Measurements from ENCODE around the gene LMNTD2. TPM values are rescaled to one million over a fixed set of nuclear protein-coding genes. Genes with fewer than 3 reads are reported as not detected.
A peak's percentile ranks its signal among the peaks of the same experiment; 100 is the strongest.

LMNTD2 gene
- total RNA-seq, 1 donor, result 2.1 TPM

- Histone ChIP-seq H3K4me3 (ENCODE audit: low read length) (no peak overlapping the region), H3K9me3 (ENCODE audit: low read depth, low read length) (no peaks in the 10 kb centered on the region), H3K27me3 (ENCODE audit: insufficient read depth, low read length) (no peaks in the 10 kb centered on the region), H3K4me1 (ENCODE audit: insufficient read depth, low read length) (peaks cover 21% of the 10 kb centered on the region)
Observed at GRCh38 chr11:563812-564578, 3.5 kb upstream of the LMNTD2 start.

- no peaks in the 10 kb centered on the region for H3K9me3 ChIP-seq (ENCODE audit: low read depth, low read length)
- no peak overlapping the region for H3K4me3 ChIP-seq (ENCODE audit: low read length)
- peaks cover 19% of the 10 kb centered on the region for H3K4me1 ChIP-seq (ENCODE audit: insufficient read depth, low read length)
- H3K27me3 ChIP-seq (ENCODE audit: insufficient read depth, low read length), result no peaks in the 10 kb centered on the region
Observed at GRCh38 chr11:563066-563811, 2.7 kb upstream of the LMNTD2 start.

- Histone ChIP-seq H3K4me3 (ENCODE audit: low read length) (no peak overlapping the region), H3K4me1 (ENCODE audit: insufficient read depth, low read length) (peaks cover 19% of the 10 kb centered on the region), H3K27me3 (ENCODE audit: insufficient read depth, low read length) (peaks cover 2% of the 10 kb centered on the region), H3K9me3 (ENCODE audit: low read depth, low read length) (no peaks in the 10 kb centered on the region)
Observed at GRCh38 chr11:562046-562645, 1.6 kb upstream of the LMNTD2 start.

GRCh38 chr11:561148-562003, 838 bp upstream of the LMNTD2 start:
- Histone ChIP-seq H3K27me3 (ENCODE audit: insufficient read depth, low read length) (peaks cover 6% of the 10 kb centered on the region), H3K4me3 (ENCODE audit: low read length) (peak overlapping the region; percentile 73), H3K9me3 (ENCODE audit: low read depth, low read length) (no peaks in the 10 kb centered on the region), H3K4me1 (ENCODE audit: insufficient read depth, low read length) (peaks cover 19% of the 10 kb centered on the region)

- Histone ChIP-seq H3K27me3 (ENCODE audit: insufficient read depth, low read length) (peaks cover 8% of the 10 kb centered on the region), H3K4me3 (ENCODE audit: low read length) (peak overlapping the region; percentile 36), H3K9me3 (ENCODE audit: low read depth, low read length) (no peaks in the 10 kb centered on the region), H3K4me1 (ENCODE audit: insufficient read depth, low read length) (peaks cover 19% of the 10 kb centered on the region)
Observed at GRCh38 chr11:559712-560304, 730 bp downstream of the LMNTD2 start.

GRCh38 chr11:559020-559620, 1.4 kb downstream of the LMNTD2 start:
- Histone ChIP-seq H3K9me3 (ENCODE audit: low read depth, low read length) (no peaks in the 10 kb centered on the region), H3K4me3 (ENCODE audit: low read length) (no peak overlapping the region), H3K27me3 (ENCODE audit: insufficient read depth, low read length) (peaks cover 8% of the 10 kb centered on the region), H3K4me1 (ENCODE audit: insufficient read depth, low read length) (peaks cover 26% of the 10 kb centered on the region)

- H3K4me1 ChIP-seq (ENCODE audit: insufficient read depth, low read length), result peaks cover 27% of the 10 kb centered on the region
- H3K27me3 ChIP-seq (ENCODE audit: insufficient read depth, low read length), result peaks cover 8% of the 10 kb centered on the region
- no peak overlapping the region for H3K4me3 ChIP-seq (ENCODE audit: low read length)
Observed at GRCh38 chr11:558503-558902, 2.0 kb downstream of the LMNTD2 start.

GRCh38 chr11:557328-558132, 3.0 kb downstream of the LMNTD2 start:
- Histone ChIP-seq H3K4me1 (ENCODE audit: insufficient read depth, low read length) (peaks cover 27% of the 10 kb centered on the region), H3K9me3 (ENCODE audit: low read depth, low read length) (no peaks in the 10 kb centered on the region), H3K4me3 (ENCODE audit: low read length) (no peak overlapping the region), H3K27me3 (ENCODE audit: insufficient read depth, low read length) (peaks cover 8% of the 10 kb centered on the region)

More at GRCh38 chr11:558503-558902, 2.0 kb downstream of the LMNTD2 start:
- H3K9me3 ChIP-seq (ENCODE audit: low read depth, low read length), result no peaks in the 10 kb centered on the region

GRCh38 chr11:556662-557256, 3.8 kb downstream of the LMNTD2 start:
- Histone ChIP-seq H3K27me3 (ENCODE audit: insufficient read depth, low read length) (peaks cover 8% of the 10 kb centered on the region), H3K4me3 (ENCODE audit: low read length) (no peak overlapping the region), H3K9me3 (ENCODE audit: low read depth, low read length) (no peaks in the 10 kb centered on the region), H3K4me1 (ENCODE audit: insufficient read depth, low read length) (peaks cover 20% of the 10 kb centered on the region)

- Histone ChIP-seq H3K4me1 (ENCODE audit: insufficient read depth, low read length) (peaks cover 15% of the 10 kb centered on the region), H3K4me3 (ENCODE audit: low read length) (no peak overlapping the region), H3K27me3 (ENCODE audit: insufficient read depth, low read length) (peaks cover 8% of the 10 kb centered on the region), H3K9me3 (ENCODE audit: low read depth, low read length) (no peaks in the 10 kb centered on the region)
Observed at GRCh38 chr11:555780-556661, 4.5 kb downstream of the LMNTD2 start.

- H3K27me3 ChIP-seq (ENCODE audit: insufficient read depth, low read length), result peaks cover 8% of the 10 kb centered on the region
Observed at GRCh38 chr11:555227-555779, 5.2 kb downstream of the LMNTD2 start.

More at GRCh38 chr11:555227-555779, 5.2 kb downstream of the LMNTD2 start:
- Histone ChIP-seq H3K9me3 (ENCODE audit: low read depth, low read length) (no peaks in the 10 kb centered on the region), H3K4me3 (ENCODE audit: low read length) (no peak overlapping the region), H3K4me1 (ENCODE audit: insufficient read depth, low read length) (peaks cover 14% of the 10 kb centered on the region)

Data from mononuclear cell (primary cell).